ENCODE data around the gene GDF9.

GDF9 gene

GRCh38 chr5:132884548-132884947 is 18.3 kb upstream of the GDF9 start:
- no peak overlapping the region for H3K4me3 Mint-ChIP-seq
- peaks cover 30% of the 10 kb centered on the region for H3K36me3 Mint-ChIP-seq (ENCODE audit: low read depth)
- H3K9me3 Mint-ChIP-seq, result no peaks in the 10 kb centered on the region
- H3K27me3 Mint-ChIP-seq (ENCODE audit: low read depth), result no peaks in the 10 kb centered on the region
- H3K27ac Mint-ChIP-seq, result no peak overlapping the region
- peaks cover 2% of the 10 kb centered on the region for H3K4me1 Mint-ChIP-seq (ENCODE audit: low read depth)

- no peaks in the 10 kb centered on the region for H3K9me3 Mint-ChIP-seq
- H3K4me1 Mint-ChIP-seq (ENCODE audit: low read depth), result peaks cover 2% of the 10 kb centered on the region
- H3K27ac Mint-ChIP-seq, result no peak overlapping the region
- H3K4me3 Mint-ChIP-seq, result no peak overlapping the region
- peaks cover 30% of the 10 kb centered on the region for H3K36me3 Mint-ChIP-seq (ENCODE audit: low read depth)
- H3K27me3 Mint-ChIP-seq (ENCODE audit: low read depth), result no peaks in the 10 kb centered on the region
Observed at GRCh38 chr5:132883261-132883834, 17.1 kb upstream of the GDF9 start.

DNA sequence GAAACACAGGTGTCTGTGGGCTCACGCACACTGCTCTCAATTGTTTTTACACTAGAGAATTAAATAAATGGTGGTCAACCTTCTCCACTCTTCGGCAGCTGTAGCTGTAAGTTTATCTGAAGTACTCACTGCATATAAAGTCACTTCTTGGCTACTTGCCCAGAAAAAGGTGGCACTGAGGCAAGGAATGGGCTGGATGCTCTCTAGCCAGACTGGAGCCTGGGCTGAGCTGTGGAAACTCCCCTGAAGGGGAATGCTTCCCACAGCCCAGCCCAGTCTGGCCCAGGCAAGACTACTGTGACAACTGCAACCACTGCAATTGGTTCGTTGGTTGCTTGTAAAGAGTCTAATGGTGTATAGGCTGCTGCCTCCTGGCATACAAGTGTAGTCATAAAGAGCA is 11.7 kb upstream of the GDF9 start:
- H3K36me3 Mint-ChIP-seq (ENCODE audit: low read depth), result peaks cover 25% of the 10 kb centered on the region
- H3K27ac Mint-ChIP-seq, result no peak overlapping the region
- no peak overlapping the region for H3K4me3 Mint-ChIP-seq
- H3K9me3 Mint-ChIP-seq, result no peaks in the 10 kb centered on the region
- no peaks in the 10 kb centered on the region for H3K4me1 Mint-ChIP-seq (ENCODE audit: low read depth)
- no peaks in the 10 kb centered on the region for H3K27me3 Mint-ChIP-seq (ENCODE audit: low read depth)

DNA sequence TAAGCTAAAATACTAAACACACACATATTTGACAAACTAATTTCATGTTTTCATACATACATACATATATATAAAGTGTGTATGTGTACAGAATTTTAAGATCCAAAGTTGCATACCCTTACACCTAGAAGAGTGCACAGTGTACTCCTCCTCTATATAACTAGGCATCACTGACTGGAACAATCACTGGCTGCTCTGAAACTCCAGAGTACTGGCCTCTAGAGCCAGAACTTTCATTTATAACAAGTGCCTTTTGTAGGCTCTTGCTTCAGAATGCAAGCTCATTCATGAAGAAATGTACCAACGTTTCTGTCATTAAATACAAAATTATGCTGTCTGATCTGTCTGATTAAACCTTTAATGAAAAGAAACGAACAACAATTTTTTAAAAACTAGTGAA is 11.2 kb upstream of the GDF9 start:
- H3K9me3 Mint-ChIP-seq, result no peaks in the 10 kb centered on the region
- H3K4me3 Mint-ChIP-seq, result no peak overlapping the region
- no peaks in the 10 kb centered on the region for H3K4me1 Mint-ChIP-seq (ENCODE audit: low read depth)
- H3K27ac Mint-ChIP-seq, result no peak overlapping the region
- peaks cover 25% of the 10 kb centered on the region for H3K36me3 Mint-ChIP-seq (ENCODE audit: low read depth)
- H3K27me3 Mint-ChIP-seq (ENCODE audit: low read depth), result no peaks in the 10 kb centered on the region

GRCh38 chr5:132876020-132876759 is 9.9 kb upstream of the GDF9 start:
- no peak overlapping the region for H3K27ac Mint-ChIP-seq
- H3K4me3 Mint-ChIP-seq, result no peak overlapping the region
- no peaks in the 10 kb centered on the region for H3K27me3 Mint-ChIP-seq (ENCODE audit: low read depth)

DNA sequence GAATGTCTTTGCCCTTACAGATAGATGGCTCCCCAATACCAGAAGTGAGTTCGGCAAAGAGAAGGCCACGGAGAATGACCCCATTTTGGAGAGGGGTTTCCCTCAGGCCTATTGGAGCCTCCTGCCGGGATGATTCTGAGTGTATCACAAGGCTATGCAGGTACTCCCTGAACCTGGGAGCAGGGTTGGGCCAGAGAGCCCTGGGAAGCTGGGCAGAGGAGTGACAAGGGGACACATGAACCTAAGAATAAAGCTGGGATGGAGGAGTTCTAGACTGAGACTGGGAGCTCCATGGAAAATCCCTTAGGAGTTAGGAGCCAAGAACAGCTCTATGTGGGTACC is 7.6 kb upstream of the GDF9 start:
- Mint-ChIP-seq H3K27me3 (ENCODE audit: low read depth) (no peaks in the 10 kb centered on the region), H3K27ac (no peak overlapping the region), H3K4me3 (no peak overlapping the region)

More at GRCh38 chr5:132876020-132876759, 9.9 kb upstream of the GDF9 start:
- H3K4me1 Mint-ChIP-seq (ENCODE audit: low read depth), result no peaks in the 10 kb centered on the region
- H3K9me3 Mint-ChIP-seq, result no peaks in the 10 kb centered on the region
- peaks cover 28% of the 10 kb centered on the region for H3K36me3 Mint-ChIP-seq (ENCODE audit: low read depth)

GRCh38 chr5:132873119-132873929 is 7.1 kb upstream of the GDF9 start, which contains the start of gene LEAP2:
LEAP2 (plus strand) TSS chr5:132873668; CDS start chr5:132873695, 27 bp downstream.
- H3K27me3 Mint-ChIP-seq (ENCODE audit: low read depth), result no peaks in the 10 kb centered on the region
- no peaks in the 10 kb centered on the region for H3K9me3 Mint-ChIP-seq
- H3K27ac Mint-ChIP-seq, result peak within 1 kb of the TSS; percentile 4
- H3K4me1 Mint-ChIP-seq (ENCODE audit: low read depth), result peaks cover 4% of the 10 kb centered on the region
- no peak within 1 kb of the TSS for H3K4me3 Mint-ChIP-seq
- peaks cover 26% of the 10 kb centered on the region for H3K36me3 Mint-ChIP-seq (ENCODE audit: low read depth)

More for the DNA sequence above, 7.6 kb upstream of the GDF9 start:
- Mint-ChIP-seq H3K9me3 (no peaks in the 10 kb centered on the region), H3K4me1 (ENCODE audit: low read depth) (peaks cover 1% of the 10 kb centered on the region), H3K36me3 (ENCODE audit: low read depth) (peaks cover 28% of the 10 kb centered on the region)

- H3K4me3 Mint-ChIP-seq, result no peak overlapping the region
- no peaks in the 10 kb centered on the region for H3K9me3 Mint-ChIP-seq
- no peaks in the 10 kb centered on the region for H3K27me3 Mint-ChIP-seq (ENCODE audit: low read depth)
- no peak overlapping the region for H3K27ac Mint-ChIP-seq
- H3K4me1 Mint-ChIP-seq (ENCODE audit: low read depth), result peaks cover 7% of the 10 kb centered on the region
- H3K36me3 Mint-ChIP-seq (ENCODE audit: low read depth), result peaks cover 26% of the 10 kb centered on the region
Observed at GRCh38 chr5:132872788-132873118, 6.5 kb upstream of the GDF9 start.

DNA sequence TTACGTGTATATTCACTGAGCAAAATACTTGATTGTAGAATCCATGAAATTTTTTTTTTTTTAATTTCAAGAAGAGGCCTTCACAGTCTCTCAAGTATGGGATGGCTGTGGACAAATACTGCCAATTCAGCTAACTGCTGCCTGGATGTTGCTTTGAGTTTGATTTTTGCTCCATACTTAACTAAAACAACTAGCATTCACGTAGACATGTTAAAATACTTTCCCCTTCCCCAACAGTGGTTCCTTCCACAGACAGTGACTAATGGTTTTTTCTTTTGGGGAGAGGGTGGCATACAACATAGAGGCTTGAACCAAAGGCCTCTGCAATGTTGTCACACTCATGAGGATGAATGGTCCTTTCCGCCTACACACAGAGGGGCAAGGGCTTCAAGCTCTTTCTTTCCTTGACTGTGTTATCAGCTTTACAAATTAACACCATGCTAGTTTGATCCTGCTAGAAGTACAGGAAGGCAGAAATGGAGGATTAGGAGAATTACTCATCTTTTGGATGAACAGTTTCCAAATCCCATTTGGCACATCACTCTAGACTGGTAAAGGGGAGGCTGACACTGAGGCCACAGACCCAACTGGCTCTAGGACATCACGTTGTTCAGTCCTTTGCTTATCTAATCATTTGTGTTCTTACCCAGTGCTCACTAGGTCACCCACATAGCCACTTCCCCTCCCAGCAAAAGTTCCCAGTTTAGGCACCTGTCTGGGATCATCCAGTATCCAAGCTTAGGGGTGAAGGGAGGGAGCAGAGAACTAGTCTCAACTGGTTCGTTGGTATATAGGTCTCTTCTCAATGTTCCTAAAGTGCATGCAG is 5.4 kb upstream of the GDF9 start:
- Mint-ChIP-seq H3K9me3 (no peaks in the 10 kb centered on the region), H3K36me3 (ENCODE audit: low read depth) (peaks cover 30% of the 10 kb centered on the region)

DNA sequence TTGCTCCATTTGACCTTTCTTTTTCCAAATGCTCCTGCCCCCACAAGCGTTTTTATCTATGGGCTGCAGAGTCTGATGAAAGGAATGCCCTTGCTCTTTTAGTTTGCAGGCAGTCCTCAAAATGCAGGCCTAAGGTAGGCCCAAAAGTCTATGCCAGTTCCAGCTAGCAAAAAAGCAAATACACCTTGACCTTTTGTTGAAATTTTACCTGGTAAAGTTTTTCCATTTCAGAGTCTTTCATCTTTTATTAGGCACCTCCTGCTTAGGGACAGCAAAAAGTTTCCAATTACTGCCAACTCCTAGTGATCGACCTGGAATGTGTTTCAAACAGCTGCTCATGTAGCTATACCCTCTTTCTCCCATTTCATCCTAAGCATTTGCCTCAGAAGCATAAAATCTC is 4.5 kb upstream of the GDF9 start:
- H3K4me3 Mint-ChIP-seq, result no peak overlapping the region
- no peaks in the 10 kb centered on the region for H3K9me3 Mint-ChIP-seq
- no peaks in the 10 kb centered on the region for H3K27me3 Mint-ChIP-seq (ENCODE audit: low read depth)
- no peak overlapping the region for H3K27ac Mint-ChIP-seq
- H3K4me1 Mint-ChIP-seq (ENCODE audit: low read depth), result peaks cover 18% of the 10 kb centered on the region
- H3K36me3 Mint-ChIP-seq (ENCODE audit: low read depth), result peaks cover 32% of the 10 kb centered on the region

More for the DNA sequence above, 5.4 kb upstream of the GDF9 start:
- Mint-ChIP-seq H3K27ac (no peak overlapping the region), H3K27me3 (ENCODE audit: low read depth) (no peaks in the 10 kb centered on the region), H3K4me3 (no peak overlapping the region), H3K4me1 (ENCODE audit: low read depth) (peaks cover 15% of the 10 kb centered on the region)

DNA sequence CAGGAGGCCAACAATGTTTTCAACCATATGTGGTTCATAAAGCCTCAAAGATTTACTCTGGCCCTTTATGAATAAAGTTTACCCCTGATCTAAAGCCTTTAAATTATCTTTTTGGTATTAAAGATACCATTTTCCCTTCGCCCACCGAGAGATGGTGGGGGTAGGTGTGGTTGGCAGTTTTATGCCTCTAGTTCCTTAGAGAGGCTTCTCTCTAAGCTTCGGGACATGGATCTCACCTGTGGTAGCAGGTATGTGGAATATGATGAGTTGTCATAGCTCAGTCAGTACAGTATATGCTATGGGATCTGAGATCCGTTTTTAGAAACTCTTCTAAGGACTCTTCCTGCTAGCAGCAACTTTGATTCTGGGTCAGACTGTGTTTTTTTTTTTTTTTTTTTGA is 2.5 kb upstream of the GDF9 start:
- H3K4me1 Mint-ChIP-seq (ENCODE audit: low read depth), result peaks cover 24% of the 10 kb centered on the region
- peak overlapping the region; percentile 21 for H3K4me3 Mint-ChIP-seq
- H3K27ac Mint-ChIP-seq, result peak overlapping the region; percentile 31
- H3K36me3 Mint-ChIP-seq (ENCODE audit: low read depth), result peaks cover 32% of the 10 kb centered on the region
- no peaks in the 10 kb centered on the region for H3K9me3 Mint-ChIP-seq
- H3K27me3 Mint-ChIP-seq (ENCODE audit: low read depth), result no peaks in the 10 kb centered on the region

DNA sequence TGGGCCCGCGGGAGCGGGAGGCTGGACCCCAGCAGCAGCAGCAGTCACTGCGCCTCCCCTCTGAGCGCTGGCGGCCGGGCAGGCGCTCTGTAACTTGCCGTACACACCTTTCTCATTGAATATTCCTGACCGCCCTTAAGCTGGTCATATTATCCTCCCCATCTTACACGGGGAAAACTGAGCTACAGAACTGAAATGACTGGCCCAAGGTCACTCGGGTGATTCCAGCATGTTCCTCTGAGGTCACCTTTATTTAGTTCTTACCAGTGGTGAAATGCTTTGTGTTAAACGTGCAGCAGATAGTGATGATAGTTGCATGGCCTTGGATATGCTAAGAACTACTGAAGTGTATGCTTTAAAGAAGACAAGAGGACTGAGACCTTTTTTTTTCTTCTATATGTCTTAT is 780 bp upstream of the GDF9 start:
- Mint-ChIP-seq H3K4me3 (peak overlapping the region; percentile 99), H3K36me3 (ENCODE audit: low read depth) (peaks cover 23% of the 10 kb centered on the region), H3K27me3 (ENCODE audit: low read depth) (no peaks in the 10 kb centered on the region), H3K4me1 (ENCODE audit: low read depth) (peaks cover 24% of the 10 kb centered on the region), H3K9me3 (no peaks in the 10 kb centered on the region), H3K27ac (peak overlapping the region; percentile 99)

- H3K27me3 Mint-ChIP-seq (ENCODE audit: low read depth), result no peaks in the 10 kb centered on the region
- peak overlapping the region; percentile 99 for H3K4me3 Mint-ChIP-seq
- H3K36me3 Mint-ChIP-seq (ENCODE audit: low read depth), result peaks cover 21% of the 10 kb centered on the region
- no peaks in the 10 kb centered on the region for H3K9me3 Mint-ChIP-seq
- peak overlapping the region; percentile 99 for H3K27ac Mint-ChIP-seq
- H3K4me1 Mint-ChIP-seq (ENCODE audit: low read depth), result peaks cover 24% of the 10 kb centered on the region
Observed at GRCh38 chr5:132865668-132866341, 464 bp downstream of the GDF9 start.

- H3K9me3 Mint-ChIP-seq, result no peaks in the 10 kb centered on the region
- no peak overlapping the region for H3K27ac Mint-ChIP-seq
- peaks cover 8% of the 10 kb centered on the region for H3K27me3 Mint-ChIP-seq (ENCODE audit: low read depth)
- H3K36me3 Mint-ChIP-seq (ENCODE audit: low read depth), result no peaks in the 10 kb centered on the region
- peaks cover 5% of the 10 kb centered on the region for H3K4me1 Mint-ChIP-seq (ENCODE audit: low read depth)
- no peak overlapping the region for H3K4me3 Mint-ChIP-seq
Observed at GRCh38 chr5:132860742-132861141, 5.5 kb downstream of the GDF9 start.

Data from T-helper 1 cell treated with Interleukin-12 subunit alpha and Interleukin-12 subunit beta and Interleukin-4 antibody, amounts not matched to agents 30 μg/mL and 1 μg/mL, for 36 hours (primary cell).